HG02852 (cell line): Measurements from ENCODE around the gene RNF133.
"Not testable (repeated sequence)": the region's sequence is repeated elsewhere in the genome, so short reads cannot be mapped to it uniquely, and the experiment has no call there.

Source experiments
- ATAC-seq: cut with Tn5 transposase; IDR thresholded peaks from one replicate; pipeline ENCODE4 v1.9.1; 2021; ENCODE audit warnings: mild to moderate bottlenecking, moderate library complexity; ENCODE audit not compliant: unreplicated experiment

RNF133 gene

GRCh38 chr7:122691569-122692235 lies 7.2 kb downstream of the RNF133 start:
- ATAC-seq = no peak

GRCh38 chr7:122689346-122690109 lies 9.4 kb downstream of the RNF133 start:
- ATAC-seq = no peak

- no peak for ATAC-seq
These were observed 10.4 kb downstream of the RNF133 start for GRCh38 chr7:122688400-122688998.

DNA sequence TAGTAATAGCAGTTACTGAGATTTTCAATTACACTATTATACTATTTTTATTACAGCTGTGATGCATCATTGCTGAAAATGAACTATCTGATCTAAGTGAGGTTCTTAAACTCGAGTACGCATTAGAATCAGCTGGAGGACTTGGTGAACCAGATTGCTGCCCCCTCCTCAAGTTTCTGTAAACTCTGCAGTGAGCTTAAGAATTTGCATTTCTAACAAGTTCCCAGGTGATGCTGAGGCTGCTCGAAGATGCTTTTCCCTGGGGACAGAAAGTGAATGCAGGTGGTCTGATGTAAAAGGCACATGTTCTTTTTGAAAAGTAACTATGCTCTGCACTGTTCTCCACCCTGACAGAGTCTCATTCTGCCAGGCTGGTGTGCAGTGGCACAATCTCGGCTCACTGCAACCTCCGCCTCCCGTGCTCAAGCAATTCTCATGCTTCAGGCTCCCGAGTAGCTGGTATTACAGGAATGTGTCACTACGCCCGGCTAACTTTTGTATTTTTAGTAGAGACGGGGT lies 12.5 kb downstream of the RNF133 start:
- no peak for ATAC-seq

DNA sequence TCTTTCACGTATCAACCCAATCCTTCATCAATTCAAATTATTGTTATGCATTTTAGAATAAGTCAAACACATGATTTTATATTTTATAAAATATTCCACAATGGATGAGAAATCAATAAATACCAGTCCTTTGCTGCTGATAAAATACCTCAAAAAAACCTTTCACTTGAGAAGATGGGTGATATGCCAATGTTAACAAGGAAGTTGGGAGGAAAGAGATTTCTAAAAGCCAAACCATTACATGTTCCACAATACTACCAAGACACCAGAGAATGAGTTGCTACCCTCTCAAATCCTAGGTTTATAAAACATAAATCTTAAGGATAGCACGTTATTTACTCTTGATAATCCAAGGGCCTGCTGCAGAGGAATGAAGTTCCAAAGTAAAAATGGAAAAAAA lies 14.4 kb downstream of the RNF133 start:
- no peak for ATAC-seq

DNA sequence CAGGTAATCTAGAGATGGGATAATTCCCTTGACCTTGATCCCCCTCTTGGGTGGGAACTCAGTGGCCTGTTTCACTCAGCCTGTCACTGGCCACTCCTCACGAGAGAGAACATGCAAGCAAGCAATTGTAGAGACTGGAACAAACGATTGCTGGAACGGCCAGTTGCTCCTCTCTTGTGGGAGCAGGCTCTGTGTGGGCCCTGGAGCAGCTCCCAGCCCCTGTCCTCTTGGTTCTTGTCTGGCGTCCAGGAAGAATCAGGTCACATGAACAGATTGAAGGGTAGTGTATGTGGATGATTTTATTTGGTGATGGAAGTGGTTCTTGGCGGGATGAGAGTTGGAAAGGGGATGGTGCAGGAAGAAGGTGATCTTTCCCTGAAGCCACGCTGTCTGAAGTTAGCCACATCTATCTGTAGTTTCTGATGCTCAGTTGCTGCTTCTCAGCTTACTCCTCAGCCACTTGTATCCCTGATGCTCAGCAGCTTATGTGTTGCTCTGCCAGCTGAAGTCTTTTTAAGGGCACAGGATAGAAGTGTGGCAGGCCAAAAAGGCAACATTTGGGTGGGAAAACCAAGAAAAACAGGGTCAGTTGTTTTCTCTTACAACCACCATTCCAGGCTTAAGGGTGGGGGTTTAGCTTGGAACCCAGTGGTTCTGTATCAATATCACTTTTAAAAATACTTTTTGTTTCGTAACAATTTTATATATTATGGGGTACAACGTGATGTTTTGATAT lies 15.9 kb downstream of the RNF133 start:
- no peak for ATAC-seq

DNA sequence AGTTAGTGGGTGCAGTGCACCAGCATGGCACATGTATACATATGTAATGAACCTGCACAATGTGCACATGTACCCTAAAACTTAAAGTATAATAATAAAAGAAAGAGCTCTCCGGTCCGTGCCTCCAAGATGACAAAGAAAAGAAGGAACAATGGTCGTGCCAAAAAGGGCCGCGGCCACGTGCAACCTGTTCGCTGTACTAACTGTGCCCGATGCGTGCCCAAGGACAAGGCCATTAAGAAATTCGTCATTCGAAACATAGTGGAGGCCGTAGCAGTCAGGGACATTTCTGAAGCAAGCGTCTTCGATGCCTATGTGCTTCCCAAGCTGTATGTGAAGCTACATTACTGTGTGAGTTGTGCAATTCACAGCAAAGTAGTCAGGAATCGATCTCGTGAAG lies 17.7 kb downstream of the RNF133 start:
- ATAC-seq = not testable (repeated sequence)

DNA sequence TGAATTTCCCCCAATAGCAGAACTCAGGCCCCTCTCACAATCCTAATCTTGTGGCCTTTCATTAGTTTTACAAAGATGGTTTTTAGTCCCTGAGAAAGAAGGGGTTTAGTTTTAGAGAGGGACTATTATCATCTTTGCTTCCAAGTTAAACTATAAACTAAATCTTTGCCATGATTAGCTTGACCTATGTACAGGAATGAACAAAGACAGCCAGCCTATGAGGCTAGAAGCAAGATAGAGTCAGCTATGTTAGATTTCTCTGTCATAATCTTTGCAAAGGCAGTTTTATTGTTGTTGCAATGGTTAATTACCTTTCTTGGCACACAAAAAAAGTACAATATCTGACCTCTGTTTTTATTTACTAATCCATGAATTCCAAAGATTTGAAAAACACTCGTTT lies 19.1 kb downstream of the RNF133 start:
- no peak for ATAC-seq

GRCh38 chr7:122679269-122679709 lies 19.6 kb downstream of the RNF133 start:
- ATAC-seq = not testable (repeated sequence)

GRCh38 chr7:122677149-122677548 lies 21.8 kb downstream of the RNF133 start:
- no peak for ATAC-seq

GRCh38 chr7:122676466-122676865 lies 22.5 kb downstream of the RNF133 start:
- no peak for ATAC-seq

DNA sequence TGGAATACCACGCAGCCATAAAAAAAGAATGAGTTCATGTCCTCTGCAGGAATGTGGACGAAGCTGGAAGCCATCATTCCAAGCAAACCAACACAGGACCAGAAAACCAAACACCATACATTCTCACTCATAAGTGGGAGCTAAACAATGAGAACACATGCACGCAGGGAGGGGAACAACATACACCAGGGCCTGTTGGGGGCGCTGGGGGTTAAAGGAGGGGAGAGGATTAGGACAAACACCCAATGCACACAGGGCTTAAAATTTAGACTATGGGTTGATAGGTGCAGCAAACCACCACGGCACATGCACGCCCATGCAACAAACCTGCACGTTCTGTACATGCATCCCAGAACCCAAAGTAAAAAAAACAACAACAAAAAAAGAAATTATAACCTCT lies 23.3 kb downstream of the RNF133 start:
- no peak for ATAC-seq

- ATAC-seq = no peak
These were observed 23.9 kb downstream of the RNF133 start for GRCh38 chr7:122675011-122675410.

GRCh38 chr7:122674502-122674901 lies 24.4 kb downstream of the RNF133 start:
- ATAC-seq = no peak

DNA sequence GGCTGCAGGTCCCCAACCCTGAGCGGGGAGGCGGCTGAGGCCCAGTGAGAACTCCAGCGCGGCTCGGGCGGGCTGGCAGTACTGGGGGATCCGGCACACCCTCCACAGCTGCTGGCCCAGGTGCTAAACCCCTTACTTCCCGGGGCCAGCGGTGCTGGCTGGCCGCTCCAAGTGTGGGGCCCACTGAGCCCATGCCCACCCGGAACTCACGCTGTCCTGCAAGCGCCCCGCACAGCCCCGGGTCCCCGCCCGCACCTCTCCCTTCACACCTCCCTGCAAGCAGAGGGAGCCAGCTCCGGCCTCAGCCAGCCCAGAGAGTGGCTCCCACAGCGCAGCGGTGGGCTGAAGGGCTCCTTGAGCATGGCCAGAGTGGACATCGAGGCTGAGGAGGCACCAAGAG lies 25.0 kb downstream of the RNF133 start:
- no peak for ATAC-seq

GRCh38 chr7:122672536-122672935 lies 26.4 kb downstream of the RNF133 start:
- ATAC-seq = no peak

DNA sequence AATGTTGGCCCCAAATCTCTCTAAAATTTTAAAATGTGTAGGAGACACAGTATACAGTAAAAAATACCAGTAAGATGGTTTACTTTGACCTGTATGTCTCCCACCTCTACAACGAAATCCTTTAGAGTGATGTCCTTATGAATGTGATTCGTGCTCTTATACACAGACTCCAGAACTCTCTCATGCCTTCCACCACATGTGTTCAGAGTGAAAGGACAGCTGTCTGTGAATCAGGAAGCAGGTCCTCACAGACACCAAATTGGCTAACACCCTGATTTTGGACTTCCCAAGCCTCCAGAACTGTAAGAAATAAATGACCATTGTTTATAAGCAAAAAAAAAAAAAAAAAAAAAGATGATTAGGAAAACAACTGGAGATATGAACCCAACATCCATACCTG lies 35.2 kb downstream of the RNF133 start:
- ATAC-seq = no peak

- ATAC-seq = no peak
These were observed 40.1 kb downstream of the RNF133 start for GRCh38 chr7:122658856-122659255.

DNA sequence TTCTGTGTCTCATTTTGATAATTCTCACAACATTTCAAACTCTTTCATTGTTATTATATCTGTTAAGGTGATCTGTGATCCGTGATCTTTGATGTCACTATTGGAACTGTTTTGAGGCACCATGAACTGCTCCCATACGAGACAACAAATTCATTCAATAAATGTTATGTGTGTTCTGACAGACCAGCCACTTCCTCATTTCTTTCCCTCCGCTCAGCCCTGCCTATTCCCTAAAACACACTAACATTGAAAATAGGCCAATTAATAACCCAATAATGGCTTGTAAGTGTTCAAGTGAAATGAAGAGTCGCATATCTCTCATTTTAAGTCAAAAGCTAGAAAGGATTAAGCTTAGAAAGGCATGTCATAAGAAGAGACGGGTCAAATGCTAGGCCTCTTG lies 45.2 kb downstream of the RNF133 start:
- ATAC-seq = no peak

- no peak for ATAC-seq
These were observed 46.0 kb downstream of the RNF133 start for GRCh38 chr7:122652876-122653275.

- ATAC-seq = no peak
These were observed 47.5 kb downstream of the RNF133 start for GRCh38 chr7:122651451-122651850.
